Activated CD8-positive, alpha-beta memory T cell treated with anti-CD3 and anti-CD28 coated beads for 1 hour (primary cell): Measurements from ENCODE around the gene ATP11B.
"Not testable (repeated sequence)": the region's sequence is repeated elsewhere in the genome, so short reads cannot be mapped to it uniquely, and the experiment has no call there.

Source experiments
- DNase-seq, 2 donors: peaks; one replicate each; pipeline ENCODE4 v3.0.0-alpha.2; 2020; ENCODE audit warnings: low read depth in 1 of 2; ENCODE audit errors: extremely low read depth in 1 of 2

Gene ATP11B

GRCh38 chr3:182794455-182795388 is 1.4 kb downstream of the ATP11B start:
- DNase-seq: no peak

- no peak for DNase-seq
Observed at GRCh38 chr3:182795389-182795782, 2.1 kb downstream of the ATP11B start.

GRCh38 chr3:182796310-182796709 is 3.0 kb downstream of the ATP11B start:
- no peak for DNase-seq

GRCh38 chr3:182797876-182798275 is 4.6 kb downstream of the ATP11B start:
- DNase-seq: no peak

GRCh38 chr3:182799143-182799542 is 5.8 kb downstream of the ATP11B start:
- not testable (repeated sequence) for DNase-seq

- no peak for DNase-seq
Observed at GRCh38 chr3:182800508-182800907, 7.2 kb downstream of the ATP11B start.

- no peak for DNase-seq
Observed at GRCh38 chr3:182802413-182803390, 9.4 kb downstream of the ATP11B start.

- DNase-seq: no peak
Observed at GRCh38 chr3:182803596-182803995, 10.3 kb downstream of the ATP11B start.

DNA sequence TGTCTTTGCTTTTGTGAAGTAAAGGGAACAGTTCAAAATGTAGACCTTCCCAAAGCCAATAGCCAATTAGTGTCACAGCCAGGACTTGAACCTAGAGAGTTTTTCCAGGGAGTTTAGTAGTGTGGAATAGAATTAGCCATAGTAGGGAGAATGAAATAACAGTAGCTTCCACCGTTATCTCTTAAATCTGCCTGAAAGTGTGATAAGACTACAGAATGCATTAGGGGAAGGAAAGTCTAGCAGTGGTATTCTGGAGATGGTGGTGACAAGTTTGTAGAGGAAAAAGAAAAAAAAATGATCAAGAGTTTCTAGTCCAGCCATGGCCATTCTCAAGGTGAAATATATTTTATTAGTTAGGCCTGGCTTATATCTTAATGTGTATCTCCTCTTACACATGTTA is 13.8 kb downstream of the ATP11B start:
- no peak for DNase-seq

- DNase-seq: no peak
Observed at GRCh38 chr3:182808041-182808770, 14.9 kb downstream of the ATP11B start.

DNA sequence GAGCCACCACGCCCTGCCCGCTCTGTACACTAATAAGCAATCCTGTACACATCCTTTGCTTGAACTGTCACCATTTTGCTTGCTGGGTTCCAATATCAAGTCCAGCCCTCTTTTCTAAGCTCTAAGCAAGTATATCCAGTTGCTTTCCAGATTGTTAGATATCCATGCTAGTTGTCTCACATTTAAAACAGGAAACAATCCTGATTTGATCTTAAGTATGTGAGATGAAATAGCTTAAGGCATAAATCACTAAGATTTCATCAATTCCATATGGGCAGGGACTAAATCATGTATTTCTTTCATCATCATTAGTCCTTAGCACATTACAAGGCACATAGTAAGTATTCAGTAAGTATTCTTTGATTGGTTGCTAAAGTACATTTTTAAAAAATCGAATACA is 16.2 kb downstream of the ATP11B start:
- no peak for DNase-seq

DNA sequence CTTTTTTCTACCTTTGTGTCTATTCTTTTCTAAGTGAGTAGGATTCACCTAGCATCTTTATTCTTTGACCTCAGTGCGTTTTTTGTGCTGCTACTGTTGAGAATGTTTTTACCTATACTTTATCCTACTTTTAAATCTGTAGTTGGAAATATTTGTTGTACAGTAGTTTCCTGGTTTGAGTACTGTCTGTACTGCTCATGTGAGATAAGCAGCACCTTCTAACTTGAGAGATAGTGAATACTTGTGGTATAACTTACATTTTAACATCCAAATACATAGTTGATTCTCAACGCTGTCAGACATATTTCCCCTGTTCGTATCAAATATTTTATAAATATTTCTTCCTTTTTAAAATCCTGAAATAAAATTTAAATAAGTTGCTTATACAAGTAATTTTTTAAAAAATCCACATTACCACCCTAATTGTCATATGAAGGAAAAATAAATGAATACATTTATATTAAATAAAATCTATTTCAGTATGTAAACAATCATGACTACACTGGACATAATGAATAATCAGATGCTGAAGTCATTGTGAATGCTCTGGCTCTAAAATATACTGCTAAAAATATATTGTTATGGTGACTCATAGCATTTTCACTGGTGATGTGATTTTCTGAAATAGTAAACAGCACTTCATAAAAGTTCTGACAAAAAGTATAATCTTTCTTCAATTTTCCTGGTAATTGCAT is 17.4 kb downstream of the ATP11B start:
- DNase-seq: no peak

GRCh38 chr3:182811269-182811596 is 17.9 kb downstream of the ATP11B start:
- DNase-seq: no peak

DNA sequence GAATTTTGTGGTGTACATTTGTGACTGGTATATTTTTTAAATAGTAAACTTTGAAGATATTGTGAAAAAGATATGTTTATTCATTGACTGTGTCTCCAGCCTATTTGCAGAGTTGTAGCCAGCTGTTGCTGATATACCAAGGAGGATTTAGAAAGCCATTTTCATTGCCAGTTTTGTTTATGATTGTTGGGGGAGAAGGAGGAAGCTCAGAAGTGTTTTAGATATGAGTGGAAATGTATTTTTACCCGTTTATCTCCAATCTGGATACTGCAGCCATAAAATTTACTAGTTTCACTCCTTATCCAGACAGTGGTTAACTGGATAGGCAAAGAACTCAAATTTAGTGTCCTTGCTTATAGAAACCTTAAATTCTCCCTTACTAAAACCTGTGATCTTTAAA is 18.8 kb downstream of the ATP11B start:
- no peak for DNase-seq

DNA sequence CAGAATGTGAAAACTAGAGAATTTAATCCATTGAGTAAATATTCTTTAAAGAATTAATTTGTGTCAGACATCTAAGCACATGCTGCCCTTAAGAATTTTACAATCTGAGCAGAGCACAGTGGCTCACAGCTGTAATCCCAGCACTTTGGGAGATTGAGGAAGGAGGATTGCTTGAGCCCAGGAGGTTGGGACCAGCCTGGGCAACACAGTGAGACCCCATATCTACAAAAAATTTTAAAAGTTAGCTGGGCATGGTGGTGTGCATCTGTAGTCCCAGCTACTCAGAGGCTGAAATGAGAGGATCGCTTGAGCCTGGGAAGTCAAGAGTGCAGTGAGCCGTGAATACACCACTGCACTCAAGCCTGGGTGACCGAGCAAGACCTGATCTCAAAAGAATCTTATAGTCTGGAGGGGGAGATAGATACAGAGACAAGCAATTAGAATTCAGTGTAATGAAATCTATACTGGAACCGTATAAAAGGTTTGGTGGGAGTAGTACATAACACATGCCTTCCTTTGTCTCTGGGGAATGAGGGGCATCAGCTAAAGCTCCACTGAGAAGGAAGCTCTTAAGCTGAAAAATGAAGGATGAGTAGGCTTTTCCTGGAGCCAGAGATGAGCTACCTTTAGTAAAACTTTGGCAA is 21.2 kb downstream of the ATP11B start:
- no peak for DNase-seq

DNA sequence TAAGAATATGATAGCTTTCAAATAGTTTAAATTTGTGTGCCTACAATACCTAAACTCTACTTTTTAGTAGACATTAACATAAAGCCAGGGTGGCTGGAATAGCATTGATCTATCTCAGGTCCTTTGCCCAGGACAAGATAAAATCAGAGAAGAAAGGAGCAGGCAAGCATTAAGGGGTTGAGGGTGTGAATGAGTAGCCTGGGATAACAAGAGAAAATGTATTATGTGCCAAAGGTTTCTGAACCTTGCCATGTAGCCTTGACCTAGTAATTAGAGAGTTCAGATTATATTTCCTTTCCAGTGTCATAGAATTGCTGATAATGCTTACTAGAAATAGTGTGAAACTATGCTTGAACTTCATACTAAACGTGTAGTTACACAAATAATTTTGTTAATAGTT is 22.9 kb downstream of the ATP11B start:
- DNase-seq: no peak

DNA sequence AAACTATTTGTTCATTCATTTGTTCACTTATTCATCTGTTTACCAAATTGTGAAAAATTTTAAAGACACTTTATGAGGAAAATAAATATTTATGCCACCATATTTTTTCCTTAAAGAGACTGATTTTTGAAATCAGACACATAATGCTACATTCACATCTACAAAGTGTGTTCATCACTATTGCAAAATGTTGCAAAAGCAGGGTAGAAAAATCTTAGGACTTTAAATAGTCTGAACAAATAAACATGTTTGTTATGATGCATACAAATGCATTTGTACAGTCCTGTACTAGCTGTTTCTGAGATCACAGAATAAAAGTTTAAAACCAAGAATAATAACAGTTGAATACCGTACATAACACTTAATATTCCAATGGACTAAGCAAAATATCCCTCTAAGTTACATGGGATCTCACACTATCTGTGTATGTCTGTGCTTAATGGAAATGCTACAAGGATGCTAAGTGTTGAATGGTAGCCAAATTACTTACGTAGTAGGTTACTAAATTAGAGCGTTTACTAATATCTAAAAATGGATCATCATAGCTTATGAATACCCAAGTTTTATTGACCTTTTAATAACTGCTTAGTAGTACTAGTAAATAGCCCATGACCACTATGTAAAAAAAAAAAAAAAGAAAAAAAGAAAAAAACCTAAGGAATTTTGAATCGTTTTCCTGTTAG is 25.1 kb downstream of the ATP11B start:
- DNase-seq: no peak

- no peak for DNase-seq
Observed at GRCh38 chr3:182821221-182821981, 28.1 kb downstream of the ATP11B start.

DNA sequence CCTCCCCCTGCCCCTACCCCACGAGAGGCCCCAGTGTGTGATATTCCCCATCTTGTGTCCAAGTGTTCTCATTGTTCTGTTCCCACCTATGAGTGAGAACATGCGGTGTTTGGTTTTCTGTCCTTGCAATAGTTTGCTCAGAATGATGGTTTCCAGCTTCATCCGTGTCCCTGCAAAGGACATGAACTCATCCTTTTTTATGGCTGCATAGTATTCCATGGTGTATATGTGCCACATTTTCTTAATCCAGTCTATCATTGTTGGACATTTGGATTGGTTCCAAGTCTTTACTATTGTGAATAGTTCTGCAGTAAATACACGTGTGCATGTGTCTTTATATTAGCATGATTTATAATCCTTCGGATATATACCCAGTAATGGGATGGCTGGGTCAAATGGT is 29.0 kb downstream of the ATP11B start:
- DNase-seq: not testable (repeated sequence)
